ENCODE measurements around the gene EVA1A.

Gene EVA1A

DNA sequence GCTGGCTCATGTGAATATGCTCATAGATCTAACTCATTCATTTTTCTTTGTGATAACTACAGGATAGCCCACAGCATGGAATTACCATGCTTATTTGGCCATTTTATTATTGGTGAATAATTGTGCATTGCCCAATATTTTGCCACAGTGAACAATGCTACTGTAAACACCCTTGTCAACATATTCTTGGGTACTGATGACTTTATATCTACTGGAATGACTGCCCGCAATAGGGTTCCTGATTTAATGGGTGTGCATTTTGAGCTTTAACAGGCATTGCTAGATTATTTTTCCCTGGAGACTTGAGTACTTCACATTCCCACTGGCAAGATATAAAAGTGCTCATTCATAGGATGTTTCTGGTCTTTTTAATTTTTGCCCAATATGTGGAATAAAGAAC lies 42.7 kb upstream of the EVA1A start:
- H3K36me3 ChIP-seq (ENCODE audit: control insufficient read depth, insufficient read depth, low read length) = no peaks in the 10 kb centered on the region
- no peaks in the 10 kb centered on the region for H3K9me3 ChIP-seq (ENCODE audit: control insufficient read depth, low read length)
- H3K4me1 ChIP-seq (ENCODE audit: control insufficient read depth, insufficient read depth, low read length, poor library complexity, severe bottlenecking) = peaks cover 16% of the 10 kb centered on the region
- no peak overlapping the region for H3K27ac ChIP-seq (ENCODE audit: low read depth, low read length, severe bottlenecking)
- H3K4me3 ChIP-seq (ENCODE audit: extremely low read depth, insufficient read depth, low read length, poor library complexity, severe bottlenecking) = no peak overlapping the region
- 100% methylated on average over 1 of the region's 1 CpG; no CpG with 5 or more reads in 1 of the 2 experiments for WGBS, 2 experiments (ENCODE audit: insufficient coverage in 2 of 2)

DNA sequence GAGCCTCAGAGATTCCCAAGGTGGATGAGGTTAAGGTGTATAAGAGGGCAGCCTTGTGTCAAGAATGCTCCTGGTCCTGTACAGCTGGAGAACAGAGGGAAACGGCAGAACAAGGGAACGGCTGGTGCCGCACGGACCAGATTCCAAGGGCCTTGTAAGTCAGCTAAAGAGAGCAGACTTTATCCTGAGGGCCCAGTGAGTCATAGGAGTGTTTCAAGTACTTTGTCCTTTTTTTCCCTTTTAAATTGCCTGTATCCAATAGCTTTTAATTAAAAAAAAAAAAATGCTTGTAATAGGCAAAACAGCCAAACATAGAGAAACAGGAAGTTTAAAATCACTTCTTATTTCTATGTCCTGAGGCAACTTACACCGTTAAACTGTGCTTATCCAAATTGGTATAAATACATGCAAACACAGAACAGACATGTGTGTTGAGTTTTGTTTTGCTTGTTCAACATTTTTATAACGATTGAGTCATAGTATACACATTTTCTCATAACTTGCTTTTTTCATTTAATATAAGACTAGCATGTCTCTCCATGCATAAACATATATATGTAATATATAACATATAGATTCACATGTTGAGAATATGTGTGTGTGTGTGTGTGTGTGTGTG lies 42.1 kb upstream of the EVA1A start:
- Histone ChIP-seq H3K4me3 (ENCODE audit: extremely low read depth, insufficient read depth, low read length, poor library complexity, severe bottlenecking) (no peak overlapping the region), H3K4me1 (ENCODE audit: control insufficient read depth, insufficient read depth, low read length, poor library complexity, severe bottlenecking) (peaks cover 16% of the 10 kb centered on the region), H3K27ac (ENCODE audit: low read depth, low read length, severe bottlenecking) (no peak overlapping the region), H3K9me3 (ENCODE audit: control insufficient read depth, low read length) (no peaks in the 10 kb centered on the region), H3K36me3 (ENCODE audit: control insufficient read depth, insufficient read depth, low read length) (no peaks in the 10 kb centered on the region)
- WGBS, 2 experiments (ENCODE audit: insufficient coverage in 2 of 2) = 89 to 94% methylated on average over 4 of the region's 6 CpGs

DNA sequence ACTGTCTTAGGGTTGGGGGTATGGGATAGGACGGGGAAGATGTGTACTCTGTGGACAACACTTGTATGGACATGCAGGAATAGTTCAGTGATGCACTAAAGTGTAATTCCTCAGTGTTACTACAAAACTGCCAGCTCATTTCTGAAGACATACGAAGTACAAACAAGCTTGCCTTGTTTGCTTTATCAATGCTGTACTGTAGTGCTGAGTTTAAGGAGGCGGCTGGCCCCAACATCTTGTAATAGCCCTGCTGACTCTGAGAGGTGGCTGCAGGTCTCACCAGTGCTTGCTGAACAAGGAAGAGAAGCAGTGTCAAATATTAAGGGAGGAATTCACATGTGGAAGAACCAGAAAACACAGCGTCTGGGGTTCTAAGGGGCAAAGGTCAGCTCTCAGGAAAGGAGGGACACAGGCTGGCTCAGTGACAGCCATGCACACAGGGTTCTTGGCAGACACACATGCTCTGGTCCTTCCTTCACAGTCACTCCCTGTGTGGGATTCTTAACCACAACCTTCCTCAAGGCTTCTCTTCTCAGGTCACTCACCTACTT lies 39.8 kb upstream of the EVA1A start:
- H3K4me1 ChIP-seq (ENCODE audit: control insufficient read depth, insufficient read depth, low read length, poor library complexity, severe bottlenecking) = peaks cover 4% of the 10 kb centered on the region
- H3K36me3 ChIP-seq (ENCODE audit: control insufficient read depth, insufficient read depth, low read length) = no peaks in the 10 kb centered on the region
- 84 to 100% methylated on average over 2 to 3 of the region's 4 CpGs for WGBS, 2 experiments (ENCODE audit: insufficient coverage in 2 of 2)
- H3K27ac ChIP-seq (ENCODE audit: low read depth, low read length, severe bottlenecking) = no peak overlapping the region
- no peak overlapping the region for H3K4me3 ChIP-seq (ENCODE audit: extremely low read depth, insufficient read depth, low read length, poor library complexity, severe bottlenecking)
- H3K9me3 ChIP-seq (ENCODE audit: control insufficient read depth, low read length) = no peaks in the 10 kb centered on the region

DNA sequence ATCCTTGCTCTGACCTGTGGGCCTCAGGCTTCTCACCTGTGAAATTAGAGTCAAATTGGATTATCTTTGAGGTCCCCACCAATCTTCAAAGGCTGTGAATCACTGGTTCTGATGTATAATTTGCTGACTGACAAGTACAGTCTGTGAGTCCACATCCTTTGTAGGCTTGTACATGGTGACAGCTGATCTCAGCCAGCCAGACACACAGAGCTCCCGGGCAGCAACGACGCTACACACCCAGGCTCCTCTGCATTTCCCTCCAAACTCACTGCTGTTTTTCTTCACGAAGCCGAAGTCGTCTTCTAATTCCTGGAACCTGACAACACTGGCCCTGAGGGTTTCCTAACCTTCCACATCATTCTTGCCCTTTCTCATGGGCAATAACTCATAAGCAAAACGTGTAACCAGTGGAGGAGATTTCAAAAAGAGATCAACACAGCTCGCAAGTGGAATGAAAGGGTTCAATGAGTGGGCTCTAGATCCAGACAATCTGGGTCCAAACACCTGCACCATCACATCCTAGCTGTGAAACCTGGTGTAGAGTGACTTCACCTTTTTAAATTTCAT lies 37.9 kb upstream of the EVA1A start:
- 96 to 98% methylated on average over 3 to 6 of the region's 8 CpGs for WGBS, 2 experiments (ENCODE audit: insufficient coverage in 2 of 2)
- H3K27ac ChIP-seq (ENCODE audit: low read depth, low read length, severe bottlenecking) = no peak overlapping the region
- H3K4me3 ChIP-seq (ENCODE audit: extremely low read depth, insufficient read depth, low read length, poor library complexity, severe bottlenecking) = no peak overlapping the region
- H3K36me3 ChIP-seq (ENCODE audit: control insufficient read depth, insufficient read depth, low read length) = no peaks in the 10 kb centered on the region
- no peaks in the 10 kb centered on the region for H3K9me3 ChIP-seq (ENCODE audit: control insufficient read depth, low read length)
- peaks cover 4% of the 10 kb centered on the region for H3K4me1 ChIP-seq (ENCODE audit: control insufficient read depth, insufficient read depth, low read length, poor library complexity, severe bottlenecking)

DNA sequence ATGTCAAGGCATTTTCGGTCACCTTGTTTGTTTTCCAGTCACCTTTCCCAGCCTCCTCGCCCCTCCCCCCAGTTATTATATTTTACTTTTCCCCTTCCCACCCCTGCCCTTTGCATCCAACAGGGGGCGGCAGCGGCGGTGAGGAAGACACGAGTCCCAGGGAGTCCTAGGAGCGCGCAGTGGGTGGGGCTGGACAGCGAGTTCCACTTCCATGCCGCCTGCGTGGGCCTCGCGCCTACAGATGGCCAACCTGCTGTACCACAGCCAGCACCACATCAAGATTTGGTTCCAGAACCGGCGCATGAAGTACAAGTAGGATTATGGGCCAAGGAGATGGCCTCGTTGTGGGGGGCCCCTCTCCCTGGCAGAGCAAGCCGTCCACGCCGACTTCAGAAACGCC lies 37.2 kb upstream of the EVA1A start:
- Histone ChIP-seq H3K27ac (ENCODE audit: low read depth, low read length, severe bottlenecking) (no peak overlapping the region), H3K9me3 (ENCODE audit: control insufficient read depth, low read length) (no peaks in the 10 kb centered on the region), H3K4me3 (ENCODE audit: extremely low read depth, insufficient read depth, low read length, poor library complexity, severe bottlenecking) (no peak overlapping the region), H3K4me1 (ENCODE audit: control insufficient read depth, insufficient read depth, low read length, poor library complexity, severe bottlenecking) (peaks cover 4% of the 10 kb centered on the region), H3K36me3 (ENCODE audit: control insufficient read depth, insufficient read depth, low read length) (no peaks in the 10 kb centered on the region)
- WGBS, 2 experiments (ENCODE audit: insufficient coverage in 2 of 2) = 96 to 98% methylated on average over 8 to 17 of the region's 20 CpGs

DNA sequence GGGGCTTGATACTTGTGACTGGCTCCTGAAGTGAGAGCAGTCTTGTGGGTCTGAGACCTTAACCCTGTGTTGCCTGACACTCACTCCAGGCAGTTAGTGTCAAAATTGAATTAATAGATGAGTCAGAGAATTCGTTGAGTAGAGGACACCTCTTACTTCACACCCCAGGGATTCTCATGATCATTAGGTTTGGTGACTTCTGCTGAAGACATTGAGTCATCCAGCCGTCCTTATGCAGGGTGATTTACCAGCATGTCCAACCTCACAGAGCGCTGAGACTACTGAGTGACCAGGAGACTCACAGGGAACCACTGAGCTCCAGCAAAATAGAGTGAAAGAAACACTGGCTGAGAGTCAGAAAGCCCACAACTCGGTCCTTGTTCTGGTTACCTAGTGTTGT lies 36.0 kb upstream of the EVA1A start:
- WGBS, 2 experiments (ENCODE audit: insufficient coverage in 2 of 2) = 71 to 89% methylated on average over 3 to 4 of the region's 4 CpGs
- H3K9me3 ChIP-seq (ENCODE audit: control insufficient read depth, low read length) = no peaks in the 10 kb centered on the region
- H3K4me3 ChIP-seq (ENCODE audit: extremely low read depth, insufficient read depth, low read length, poor library complexity, severe bottlenecking) = no peak overlapping the region
- no peaks in the 10 kb centered on the region for H3K4me1 ChIP-seq (ENCODE audit: control insufficient read depth, insufficient read depth, low read length, poor library complexity, severe bottlenecking)
- H3K36me3 ChIP-seq (ENCODE audit: control insufficient read depth, insufficient read depth, low read length) = no peaks in the 10 kb centered on the region
- H3K27ac ChIP-seq (ENCODE audit: low read depth, low read length, severe bottlenecking) = no peak overlapping the region

DNA sequence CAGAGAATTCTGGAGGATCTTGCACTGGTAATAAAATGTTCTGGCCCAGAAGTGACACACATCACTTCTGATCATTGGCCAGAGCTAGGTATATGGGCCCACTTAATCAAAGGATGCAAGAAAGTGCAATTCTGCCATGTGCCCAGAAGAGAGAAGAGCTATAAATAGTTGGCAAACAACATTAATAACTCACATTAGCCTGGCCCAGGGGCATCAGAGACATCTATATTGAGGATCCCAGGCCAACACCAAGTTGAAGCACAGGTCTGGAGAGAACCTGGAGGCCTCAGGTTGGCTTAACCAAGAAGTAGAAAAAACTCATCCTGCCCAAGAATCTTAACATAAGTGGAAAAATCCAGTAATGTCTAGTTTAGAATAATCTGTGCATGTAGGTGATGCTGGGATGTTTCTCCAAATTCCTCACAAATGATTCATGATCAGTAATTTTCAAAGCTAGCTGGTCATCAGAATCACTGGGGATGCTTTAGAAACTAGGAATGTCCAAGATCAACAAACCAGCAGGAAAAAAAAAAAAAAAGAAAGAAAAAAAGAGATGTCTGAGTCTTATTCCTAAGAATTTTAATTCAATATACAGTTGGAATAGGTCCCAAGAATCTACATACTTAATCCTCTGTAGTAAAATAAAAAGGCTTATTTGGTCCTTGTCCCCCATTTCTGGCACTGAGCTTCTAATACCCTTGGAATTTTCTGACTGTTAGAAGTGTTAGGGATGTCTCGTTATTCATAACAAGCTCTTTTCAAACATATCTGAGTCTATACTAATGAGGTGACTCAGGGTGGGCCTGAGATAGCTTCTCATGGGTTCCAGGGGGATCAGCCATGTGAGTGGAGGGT lies 35.0 kb upstream of the EVA1A start:
- Histone ChIP-seq H3K9me3 (ENCODE audit: control insufficient read depth, low read length) (no peaks in the 10 kb centered on the region), H3K4me3 (ENCODE audit: extremely low read depth, insufficient read depth, low read length, poor library complexity, severe bottlenecking) (no peak overlapping the region), H3K4me1 (ENCODE audit: control insufficient read depth, insufficient read depth, low read length, poor library complexity, severe bottlenecking) (no peaks in the 10 kb centered on the region), H3K36me3 (ENCODE audit: control insufficient read depth, insufficient read depth, low read length) (no peaks in the 10 kb centered on the region), H3K27ac (ENCODE audit: low read depth, low read length, severe bottlenecking) (no peak overlapping the region)
- WGBS, 2 experiments (ENCODE audit: insufficient coverage in 2 of 2) = no CpG with 5 or more reads among the region's 1 CpG

DNA sequence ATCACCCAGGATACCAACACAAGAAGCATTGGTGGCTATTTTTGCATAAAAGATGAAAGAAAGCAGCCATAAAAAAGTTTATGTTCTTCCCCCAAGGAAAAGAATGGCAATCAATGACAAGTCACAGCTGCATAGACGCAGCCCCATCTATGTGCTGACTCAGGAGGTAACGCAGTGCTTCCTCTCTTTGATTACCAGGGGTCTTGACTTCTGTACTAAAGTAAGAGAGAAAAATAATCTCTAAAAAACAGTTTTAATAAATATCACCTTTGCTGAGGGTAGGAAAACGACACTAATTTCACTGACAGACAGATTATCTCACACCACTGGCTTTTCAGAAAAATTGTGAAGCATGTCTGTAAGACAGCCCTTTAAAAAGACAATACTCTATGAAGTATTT lies 33.9 kb upstream of the EVA1A start:
- Histone ChIP-seq H3K4me1 (ENCODE audit: control insufficient read depth, insufficient read depth, low read length, poor library complexity, severe bottlenecking) (no peaks in the 10 kb centered on the region), H3K9me3 (ENCODE audit: control insufficient read depth, low read length) (no peaks in the 10 kb centered on the region), H3K27ac (ENCODE audit: low read depth, low read length, severe bottlenecking) (no peak overlapping the region), H3K4me3 (ENCODE audit: extremely low read depth, insufficient read depth, low read length, poor library complexity, severe bottlenecking) (no peak overlapping the region), H3K36me3 (ENCODE audit: control insufficient read depth, insufficient read depth, low read length) (no peaks in the 10 kb centered on the region)
- 67% methylated on average over 1 of the region's 3 CpGs; no CpG with 5 or more reads in 1 of the 2 experiments for WGBS, 2 experiments (ENCODE audit: insufficient coverage in 2 of 2)

DNA sequence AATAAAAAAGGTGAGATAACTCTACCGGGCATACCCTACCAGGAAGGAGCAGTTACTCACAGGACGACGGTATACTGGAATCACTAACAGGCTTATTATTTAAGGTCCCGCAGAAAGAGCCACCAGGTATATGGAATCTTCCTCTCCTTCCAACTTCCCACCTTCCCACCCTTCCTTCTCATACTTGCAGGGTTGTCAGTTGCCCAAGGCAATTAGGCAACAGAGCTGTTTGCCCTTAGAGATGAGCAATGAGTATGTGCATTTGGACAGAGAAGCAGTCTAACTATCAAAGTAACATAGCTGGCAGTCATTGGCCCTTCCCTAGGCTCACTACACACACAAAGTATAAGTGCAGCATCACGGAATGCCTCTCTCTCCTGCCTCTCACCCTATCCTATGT lies 32.1 kb upstream of the EVA1A start:
- no peaks in the 10 kb centered on the region for H3K36me3 ChIP-seq (ENCODE audit: control insufficient read depth, insufficient read depth, low read length)
- no peak overlapping the region for H3K4me3 ChIP-seq (ENCODE audit: extremely low read depth, insufficient read depth, low read length, poor library complexity, severe bottlenecking)
- WGBS, 2 experiments (ENCODE audit: insufficient coverage in 2 of 2) = 96 to 98% methylated on average over 3 to 4 of the region's 5 CpGs
- no peak overlapping the region for H3K27ac ChIP-seq (ENCODE audit: low read depth, low read length, severe bottlenecking)
- no peaks in the 10 kb centered on the region for H3K9me3 ChIP-seq (ENCODE audit: control insufficient read depth, low read length)
- H3K4me1 ChIP-seq (ENCODE audit: control insufficient read depth, insufficient read depth, low read length, poor library complexity, severe bottlenecking) = no peaks in the 10 kb centered on the region

DNA sequence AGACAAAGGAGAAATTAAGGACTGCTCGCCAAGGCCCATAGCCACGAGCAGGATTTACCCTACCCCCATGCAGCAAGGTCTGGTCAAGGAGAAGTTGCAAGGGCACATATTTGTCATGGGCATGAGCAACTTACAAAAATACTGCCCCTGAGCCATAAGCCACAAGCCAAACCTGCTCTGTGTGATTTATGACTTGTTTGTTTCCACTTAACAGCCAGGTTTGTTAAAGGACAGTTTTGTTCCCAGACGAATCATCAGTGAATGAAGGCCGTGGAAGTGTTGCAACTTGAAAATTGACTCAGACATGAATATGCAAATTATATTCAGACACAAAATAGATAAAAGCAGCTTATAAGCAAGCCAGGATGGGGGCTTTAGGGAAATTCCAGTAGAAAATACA lies 31.3 kb upstream of the EVA1A start:
- no peaks in the 10 kb centered on the region for H3K4me1 ChIP-seq (ENCODE audit: control insufficient read depth, insufficient read depth, low read length, poor library complexity, severe bottlenecking)
- H3K4me3 ChIP-seq (ENCODE audit: extremely low read depth, insufficient read depth, low read length, poor library complexity, severe bottlenecking) = no peak overlapping the region
- 88% methylated on average over 1 of the region's 4 CpGs; no CpG with 5 or more reads in 1 of the 2 experiments for WGBS, 2 experiments (ENCODE audit: insufficient coverage in 2 of 2)
- H3K9me3 ChIP-seq (ENCODE audit: control insufficient read depth, low read length) = no peaks in the 10 kb centered on the region
- H3K36me3 ChIP-seq (ENCODE audit: control insufficient read depth, insufficient read depth, low read length) = no peaks in the 10 kb centered on the region
- no peak overlapping the region for H3K27ac ChIP-seq (ENCODE audit: low read depth, low read length, severe bottlenecking)
